GM19239 (cell line): ENCODE data around the gene SDHD.

Source experiments
- DNase-seq: peaks from one replicate; pipeline ENCODE4 v3.0.0; 2011; ENCODE audit warnings: low spot score; ENCODE audit not compliant: insufficient read length
- FAIRE-seq: peaks from 2 replicates; lab custom pipeline; 2011; peaks lifted over from hg19 to GRCh38; lab: Jason Lieb, UNC

SDHD gene

GRCh38 chr11:112097734-112098528 is 11.3 kb downstream of the SDHD start:
- no peak for DNase-seq
- FAIRE-seq, result no peak

- DNase-seq, result no peak
These were observed 13.8 kb downstream of the SDHD start for GRCh38 chr11:112100462-112100861.

GRCh38 chr11:112103446-112103845 is 16.8 kb downstream of the SDHD start:
- FAIRE-seq (no peak), DNase-seq (no peak)

More at GRCh38 chr11:112100462-112100861, 13.8 kb downstream of the SDHD start:
- FAIRE-seq, result no peak

- FAIRE-seq, result no peak
- DNase-seq, result no peak
These were observed 19.4 kb downstream of the SDHD start for GRCh38 chr11:112106070-112106469.

- peak; percentile 95 for FAIRE-seq
- peak; percentile 23 for DNase-seq
These were observed 27.1 kb downstream of the SDHD start for GRCh38 chr11:112113539-112114457.

- FAIRE-seq, result no peak
- DNase-seq, result no peak
These were observed 27.8 kb downstream of the SDHD start for GRCh38 chr11:112114460-112114859.

- no peak for DNase-seq
- no peak for FAIRE-seq
These were observed 28.7 kb downstream of the SDHD start for GRCh38 chr11:112115386-112115785.

GRCh38 chr11:112118176-112118575 is 31.5 kb downstream of the SDHD start:
- no peak for FAIRE-seq

GRCh38 chr11:112121981-112122615 is 35.4 kb downstream of the SDHD start:
- DNase-seq (no peak), FAIRE-seq (no peak)

More at GRCh38 chr11:112118176-112118575, 31.5 kb downstream of the SDHD start:
- DNase-seq, result no peak

- DNase-seq, result no peak
- no peak for FAIRE-seq
These were observed 36.5 kb downstream of the SDHD start for GRCh38 chr11:112123129-112123528.

- FAIRE-seq, result no peak
- DNase-seq, result no peak
These were observed 40.4 kb downstream of the SDHD start for GRCh38 chr11:112127056-112127455.

- no peak for DNase-seq
These were observed 41.9 kb downstream of the SDHD start for GRCh38 chr11:112128483-112129121.

GRCh38 chr11:112129656-112130055 is 43.0 kb downstream of the SDHD start:
- FAIRE-seq (no peak), DNase-seq (no peak)

More at GRCh38 chr11:112128483-112129121, 41.9 kb downstream of the SDHD start:
- no peak for FAIRE-seq

- FAIRE-seq (no peak), DNase-seq (no peak)
These were observed 46.1 kb downstream of the SDHD start for GRCh38 chr11:112132737-112133136.

GRCh38 chr11:112134473-112134872 is 47.8 kb downstream of the SDHD start:
- FAIRE-seq, result no peak
- DNase-seq, result no peak

- DNase-seq (no peak), FAIRE-seq (no peak)
These were observed 56.9 kb downstream of the SDHD start for GRCh38 chr11:112143597-112143996.
